Dendritic cell treated with granulocyte-macrophage colony-stimulating factor and Interleukin-4, amounts not matched to agents 40 ng/mL and 50 ng/mL, for 4 days (primary cell): Measurements from ENCODE around the gene RPS24.

Experiments used
- H3K27ac Mint-ChIP-seq: one replicate; pipeline ENCODE4 v1.8.0; 2022; ENCODE audit warnings: mild to moderate bottlenecking, mixed read lengths
- H3K27me3 Mint-ChIP-seq: one replicate; pipeline ENCODE4 v1.8.0; 2022; ENCODE audit warnings: mild to moderate bottlenecking, mixed read lengths
- H3K36me3 Mint-ChIP-seq: one replicate; pipeline ENCODE4 v1.8.0; 2022; ENCODE audit warnings: low read depth, mixed read lengths
- H3K4me1 Mint-ChIP-seq: one replicate; pipeline ENCODE4 v1.8.0; 2022; ENCODE audit warnings: low read depth, mixed read lengths
- H3K4me3 Mint-ChIP-seq: one replicate; pipeline ENCODE4 v1.8.0; 2022; ENCODE audit warnings: mild to moderate bottlenecking, moderate library complexity, mixed read lengths
- H3K9me3 Mint-ChIP-seq: one replicate; pipeline ENCODE4 v1.8.0; 2022; ENCODE audit warnings: mixed read lengths
- intact Hi-C: fragments of 100-400 bp; cut with micrococcal nuclease; formaldehyde crosslinking; loops from one replicate; pipeline ENCODE4 v1.15.0; 2022

The RPS24 gene

GRCh38 chr10:78035933-78036583 is 2.4 kb downstream of the RPS24 start:
- Mint-ChIP-seq H3K27ac (no peak overlapping the region), H3K4me1 (peaks cover 44% of the 10 kb centered on the region), H3K36me3 (peaks cover 72% of the 10 kb centered on the region), H3K27me3 (no peaks in the 10 kb centered on the region), H3K9me3 (no peaks in the 10 kb centered on the region), H3K4me3 (no peak overlapping the region)
- intact Hi-C loops: no loop called here

GRCh38 chr10:78038105-78038504 is 4.4 kb downstream of the RPS24 start:
- H3K27ac Mint-ChIP-seq: no peak overlapping the region
- no peaks in the 10 kb centered on the region for H3K9me3 Mint-ChIP-seq
- H3K36me3 Mint-ChIP-seq: peaks cover 93% of the 10 kb centered on the region
- H3K27me3 Mint-ChIP-seq: no peaks in the 10 kb centered on the region
- H3K4me3 Mint-ChIP-seq: no peak overlapping the region
- H3K4me1 Mint-ChIP-seq: peaks cover 52% of the 10 kb centered on the region
- intact Hi-C loops: no loop called here

GRCh38 chr10:78038791-78039547 is 5.3 kb downstream of the RPS24 start:
- intact Hi-C loops: no loop called here

GRCh38 chr10:78039743-78040142 is 6.1 kb downstream of the RPS24 start:
- H3K27ac Mint-ChIP-seq: no peak overlapping the region
- peaks cover 85% of the 10 kb centered on the region for H3K36me3 Mint-ChIP-seq
- H3K4me3 Mint-ChIP-seq: no peak overlapping the region
- peaks cover 53% of the 10 kb centered on the region for H3K4me1 Mint-ChIP-seq
- H3K9me3 Mint-ChIP-seq: no peaks in the 10 kb centered on the region
- intact Hi-C loops: no loop called here
- H3K27me3 Mint-ChIP-seq: no peaks in the 10 kb centered on the region

More at GRCh38 chr10:78038791-78039547, 5.3 kb downstream of the RPS24 start:
- no peak overlapping the region for H3K27ac Mint-ChIP-seq
- H3K4me1 Mint-ChIP-seq: peaks cover 52% of the 10 kb centered on the region
- H3K4me3 Mint-ChIP-seq: no peak overlapping the region
- peaks cover 93% of the 10 kb centered on the region for H3K36me3 Mint-ChIP-seq
- H3K9me3 Mint-ChIP-seq: no peaks in the 10 kb centered on the region
- no peaks in the 10 kb centered on the region for H3K27me3 Mint-ChIP-seq

- Mint-ChIP-seq H3K4me1 (peaks cover 47% of the 10 kb centered on the region), H3K4me3 (no peak overlapping the region), H3K9me3 (no peaks in the 10 kb centered on the region), H3K36me3 (peaks cover 69% of the 10 kb centered on the region), H3K27ac (no peak overlapping the region), H3K27me3 (no peaks in the 10 kb centered on the region)
- intact Hi-C loops: no loop called here
Observed at GRCh38 chr10:78041170-78042057, 7.8 kb downstream of the RPS24 start.

GRCh38 chr10:78042058-78042751 is 8.5 kb downstream of the RPS24 start:
- intact Hi-C loops: no loop called here
- Mint-ChIP-seq H3K9me3 (no peaks in the 10 kb centered on the region), H3K4me1 (peaks cover 41% of the 10 kb centered on the region), H3K4me3 (no peak overlapping the region), H3K27me3 (no peaks in the 10 kb centered on the region), H3K27ac (no peak overlapping the region), H3K36me3 (peaks cover 61% of the 10 kb centered on the region)

GRCh38 chr10:78042752-78043104 is 9.1 kb downstream of the RPS24 start:
- Mint-ChIP-seq H3K27me3 (no peaks in the 10 kb centered on the region), H3K4me1 (peaks cover 42% of the 10 kb centered on the region), H3K36me3 (peaks cover 56% of the 10 kb centered on the region), H3K9me3 (no peaks in the 10 kb centered on the region), H3K4me3 (no peak overlapping the region), H3K27ac (no peak overlapping the region)
- intact Hi-C loops: no loop called here

- Mint-ChIP-seq H3K27me3 (no peaks in the 10 kb centered on the region), H3K9me3 (no peaks in the 10 kb centered on the region), H3K36me3 (peaks cover 42% of the 10 kb centered on the region), H3K27ac (no peak overlapping the region), H3K4me1 (peaks cover 39% of the 10 kb centered on the region), H3K4me3 (no peak overlapping the region)
- intact Hi-C loops: no loop called here
Observed at GRCh38 chr10:78044179-78044578, 10.5 kb downstream of the RPS24 start.

- Mint-ChIP-seq H3K36me3 (peaks cover 37% of the 10 kb centered on the region), H3K27ac (no peak overlapping the region), H3K4me3 (no peak overlapping the region), H3K4me1 (peaks cover 42% of the 10 kb centered on the region), H3K27me3 (no peaks in the 10 kb centered on the region), H3K9me3 (no peaks in the 10 kb centered on the region)
- intact Hi-C loops: loop anchor here (5.0 kb wide), 2 partner anchors 268 to 1153 kb away; no protein-coding TSS in a partner anchor
Observed at GRCh38 chr10:78044699-78045098, 11.0 kb downstream of the RPS24 start.

- peaks cover 32% of the 10 kb centered on the region for H3K36me3 Mint-ChIP-seq
- no peak overlapping the region for H3K27ac Mint-ChIP-seq
- no peaks in the 10 kb centered on the region for H3K27me3 Mint-ChIP-seq
- no peak overlapping the region for H3K4me3 Mint-ChIP-seq
- intact Hi-C loops: loop anchor here (5.0 kb wide), 2 partner anchors 267 to 1152 kb away; no protein-coding TSS in a partner anchor
- peaks cover 48% of the 10 kb centered on the region for H3K4me1 Mint-ChIP-seq
- no peaks in the 10 kb centered on the region for H3K9me3 Mint-ChIP-seq
Observed at GRCh38 chr10:78045237-78045636, 11.6 kb downstream of the RPS24 start.

GRCh38 chr10:78045856-78046255 is 12.2 kb downstream of the RPS24 start:
- Mint-ChIP-seq H3K9me3 (no peaks in the 10 kb centered on the region), H3K27me3 (no peaks in the 10 kb centered on the region), H3K27ac (no peak overlapping the region), H3K4me1 (peaks cover 53% of the 10 kb centered on the region), H3K36me3 (peaks cover 26% of the 10 kb centered on the region), H3K4me3 (no peak overlapping the region)
- intact Hi-C loops: loop anchor here (2.0 to 5.0 kb wide), 3 partner anchors 266 to 1151 kb away; no protein-coding TSS in a partner anchor

GRCh38 chr10:78046711-78047269 is 13.1 kb downstream of the RPS24 start:
- Mint-ChIP-seq H3K27ac (no peak overlapping the region), H3K4me3 (no peak overlapping the region), H3K4me1 (peaks cover 44% of the 10 kb centered on the region), H3K9me3 (no peaks in the 10 kb centered on the region), H3K36me3 (peaks cover 16% of the 10 kb centered on the region), H3K27me3 (no peaks in the 10 kb centered on the region)
- intact Hi-C loops: loop anchor here (2.0 to 5.0 kb wide), 3 partner anchors 266 to 1151 kb away; no protein-coding TSS in a partner anchor

GRCh38 chr10:78047314-78047891 is 13.7 kb downstream of the RPS24 start:
- Mint-ChIP-seq H3K4me1 (peaks cover 44% of the 10 kb centered on the region), H3K27ac (no peak overlapping the region), H3K36me3 (peaks cover 10% of the 10 kb centered on the region), H3K9me3 (no peaks in the 10 kb centered on the region), H3K27me3 (no peaks in the 10 kb centered on the region), H3K4me3 (no peak overlapping the region)
- intact Hi-C loops: loop anchor here (2.0 to 5.0 kb wide), 3 partner anchors 265 to 1150 kb away; no protein-coding TSS in a partner anchor
